ENCODE data around the gene MAP4K4.

MAP4K4 gene

GRCh38 chr2:101796825-101797600 lies 99.5 kb downstream of the MAP4K4 start:
- Mint-ChIP-seq H3K4me3 (no peak overlapping the region), H3K4me1 (peaks cover 46 to 74% of the 10 kb centered on the region in 2 donors), H3K9me3 (no peaks in the 10 kb centered on the region), H3K27ac (peak overlapping the region; percentile 32), H3K27me3 (no peaks in the 10 kb centered on the region), H3K36me3 (peaks cover 17 to 33% of the 10 kb centered on the region in 2 donors)
- DNase-seq (no peak), ATAC-seq (replicated peaks) (peak; percentile 36 to 42)

GRCh38 chr2:101801496-101801895 lies 104.0 kb downstream of the MAP4K4 start:
- H3K36me3 Mint-ChIP-seq = peaks cover 18 to 23% of the 10 kb centered on the region in 2 donors
- no peaks in the 10 kb centered on the region for H3K27me3 Mint-ChIP-seq
- DNase-seq (no peak), ATAC-seq (replicated peaks) (no peak)
- H3K4me1 Mint-ChIP-seq = peaks cover 54 to 80% of the 10 kb centered on the region in 2 donors
- H3K4me3 Mint-ChIP-seq = no peak overlapping the region
- H3K27ac Mint-ChIP-seq = no peak overlapping the region
- no peaks in the 10 kb centered on the region for H3K9me3 Mint-ChIP-seq

GRCh38 chr2:101802329-101802728 lies 104.8 kb downstream of the MAP4K4 start:
- Mint-ChIP-seq H3K27me3 (no peaks in the 10 kb centered on the region), H3K4me1 (peaks cover 50 to 80% of the 10 kb centered on the region in 2 donors), H3K9me3 (peaks cover 0 to under 1% of the 10 kb centered on the region in 2 donors), H3K4me3 (no peak overlapping the region), H3K27ac (peak overlapping the region; percentile 56), H3K36me3 (peaks cover 18 to 23% of the 10 kb centered on the region in 2 donors)
- DNase-seq (no peak), ATAC-seq (replicated peaks) (no peak)

- no peaks in the 10 kb centered on the region for H3K27me3 Mint-ChIP-seq
- no peak overlapping the region for H3K4me3 Mint-ChIP-seq
- peaks cover 56 to 85% of the 10 kb centered on the region in 2 donors for H3K4me1 Mint-ChIP-seq
- peak overlapping the region; percentile 63 for H3K27ac Mint-ChIP-seq
- peaks cover 0 to 4% of the 10 kb centered on the region in 2 donors for H3K9me3 Mint-ChIP-seq
- DNase-seq = no peak
- H3K36me3 Mint-ChIP-seq = peaks cover 21 to 29% of the 10 kb centered on the region in 2 donors
- no peak for ATAC-seq (replicated peaks)
Measured at GRCh38 chr2:101803128-101803527, 105.6 kb downstream of the MAP4K4 start.

- no peaks in the 10 kb centered on the region for H3K27me3 Mint-ChIP-seq
- peaks cover 57 to 83% of the 10 kb centered on the region in 2 donors for H3K4me1 Mint-ChIP-seq
- peaks cover 21 to 29% of the 10 kb centered on the region in 2 donors for H3K36me3 Mint-ChIP-seq
- H3K27ac Mint-ChIP-seq = peak overlapping the region; percentile 67
- ATAC-seq (replicated peaks) (no peak), DNase-seq (no peak)
- no peak overlapping the region for H3K4me3 Mint-ChIP-seq
- H3K9me3 Mint-ChIP-seq = peaks cover 0 to 4% of the 10 kb centered on the region in 2 donors
Measured at GRCh38 chr2:101803945-101804696, 106.6 kb downstream of the MAP4K4 start.

- H3K4me3 Mint-ChIP-seq = no peak overlapping the region
Measured at GRCh38 chr2:101805152-101806088, 107.9 kb downstream of the MAP4K4 start.

GRCh38 chr2:101806123-101806522 lies 108.6 kb downstream of the MAP4K4 start:
- peak; percentile 52 for DNase-seq
- peak overlapping the region in 1 of 2 donors; percentile 79 for H3K4me3 Mint-ChIP-seq

More at GRCh38 chr2:101805152-101806088, 107.9 kb downstream of the MAP4K4 start:
- peaks cover 16 to 29% of the 10 kb centered on the region in 2 donors for H3K36me3 Mint-ChIP-seq
- H3K27ac Mint-ChIP-seq = peak overlapping the region; percentile 77
- H3K9me3 Mint-ChIP-seq = peaks cover 0 to 4% of the 10 kb centered on the region in 2 donors
- DNase-seq (no peak), ATAC-seq (replicated peaks) (no peak)
- H3K4me1 Mint-ChIP-seq = peaks cover 57 to 80% of the 10 kb centered on the region in 2 donors
- H3K27me3 Mint-ChIP-seq = no peaks in the 10 kb centered on the region

GRCh38 chr2:101806701-101807100 lies 109.2 kb downstream of the MAP4K4 start:
- peak overlapping the region; percentile 87 for H3K27ac Mint-ChIP-seq
- no peaks in the 10 kb centered on the region for H3K27me3 Mint-ChIP-seq
- peaks cover 56 to 75% of the 10 kb centered on the region in 2 donors for H3K4me1 Mint-ChIP-seq
- DNase-seq = no peak
- H3K9me3 Mint-ChIP-seq = peaks cover 2 to 4% of the 10 kb centered on the region in 2 donors
- peak; percentile 78 for ATAC-seq (replicated peaks)
- peaks cover 18 to 29% of the 10 kb centered on the region in 2 donors for H3K36me3 Mint-ChIP-seq
- peak overlapping the region; percentile 61 to 79 for H3K4me3 Mint-ChIP-seq

More at GRCh38 chr2:101806123-101806522, 108.6 kb downstream of the MAP4K4 start:
- H3K27me3 Mint-ChIP-seq = no peaks in the 10 kb centered on the region
- peaks cover 14 to 26% of the 10 kb centered on the region in 2 donors for H3K36me3 Mint-ChIP-seq
- H3K27ac Mint-ChIP-seq = peak overlapping the region; percentile 77
- ATAC-seq (replicated peaks) = peak; percentile 78 to 82
- peaks cover 55 to 75% of the 10 kb centered on the region in 2 donors for H3K4me1 Mint-ChIP-seq
- H3K9me3 Mint-ChIP-seq = peaks cover 0 to 4% of the 10 kb centered on the region in 2 donors

GRCh38 chr2:101807242-101807641 lies 109.7 kb downstream of the MAP4K4 start:
- no peaks in the 10 kb centered on the region for H3K27me3 Mint-ChIP-seq
- H3K27ac Mint-ChIP-seq = peak overlapping the region; percentile 59
- H3K4me1 Mint-ChIP-seq = peaks cover 55 to 75% of the 10 kb centered on the region in 2 donors
- DNase-seq (no peak), ATAC-seq (replicated peaks) (peak; percentile 51 to 60)
- peaks cover 3 to 4% of the 10 kb centered on the region in 2 donors for H3K9me3 Mint-ChIP-seq
- peaks cover 22 to 31% of the 10 kb centered on the region in 2 donors for H3K36me3 Mint-ChIP-seq
- H3K4me3 Mint-ChIP-seq = peak overlapping the region in 1 of 2 donors; percentile 17

- H3K27me3 Mint-ChIP-seq = no peaks in the 10 kb centered on the region
- DNase-seq (no peak), ATAC-seq (replicated peaks) (no peak)
- no peak overlapping the region for H3K4me3 Mint-ChIP-seq
- peak overlapping the region; percentile 59 for H3K27ac Mint-ChIP-seq
- peaks cover 3 to 4% of the 10 kb centered on the region in 2 donors for H3K9me3 Mint-ChIP-seq
- peaks cover 50 to 72% of the 10 kb centered on the region in 2 donors for H3K4me1 Mint-ChIP-seq
- peaks cover 14 to 28% of the 10 kb centered on the region in 2 donors for H3K36me3 Mint-ChIP-seq
Measured at GRCh38 chr2:101808006-101808562, 110.6 kb downstream of the MAP4K4 start.

GRCh38 chr2:101809698-101810097 lies 112.2 kb downstream of the MAP4K4 start:
- Mint-ChIP-seq H3K27me3 (no peaks in the 10 kb centered on the region), H3K4me3 (no peak overlapping the region), H3K36me3 (peaks cover 20 to 36% of the 10 kb centered on the region in 2 donors), H3K4me1 (peaks cover 51 to 72% of the 10 kb centered on the region in 2 donors), H3K27ac (no peak overlapping the region), H3K9me3 (peaks cover 3 to 4% of the 10 kb centered on the region in 2 donors)
- DNase-seq = no peak
- no peak for ATAC-seq (replicated peaks)

- peaks cover 46 to 69% of the 10 kb centered on the region in 2 donors for H3K4me1 Mint-ChIP-seq
Measured at GRCh38 chr2:101811226-101812015, 113.9 kb downstream of the MAP4K4 start.

More at GRCh38 chr2:101811226-101812015, 113.9 kb downstream of the MAP4K4 start:
- DNase-seq (no peak), ATAC-seq (replicated peaks) (no peak)
- Mint-ChIP-seq H3K36me3 (peaks cover 28 to 34% of the 10 kb centered on the region in 2 donors), H3K27me3 (no peaks in the 10 kb centered on the region), H3K9me3 (peaks cover 3 to 4% of the 10 kb centered on the region in 2 donors), H3K27ac (peak overlapping the region; percentile 1), H3K4me3 (no peak overlapping the region)
